ENCODE measurements around the gene CDC37.
A peak's percentile ranks its signal among the peaks of the same experiment; 100 is the strongest.

CDC37 gene

DNA sequence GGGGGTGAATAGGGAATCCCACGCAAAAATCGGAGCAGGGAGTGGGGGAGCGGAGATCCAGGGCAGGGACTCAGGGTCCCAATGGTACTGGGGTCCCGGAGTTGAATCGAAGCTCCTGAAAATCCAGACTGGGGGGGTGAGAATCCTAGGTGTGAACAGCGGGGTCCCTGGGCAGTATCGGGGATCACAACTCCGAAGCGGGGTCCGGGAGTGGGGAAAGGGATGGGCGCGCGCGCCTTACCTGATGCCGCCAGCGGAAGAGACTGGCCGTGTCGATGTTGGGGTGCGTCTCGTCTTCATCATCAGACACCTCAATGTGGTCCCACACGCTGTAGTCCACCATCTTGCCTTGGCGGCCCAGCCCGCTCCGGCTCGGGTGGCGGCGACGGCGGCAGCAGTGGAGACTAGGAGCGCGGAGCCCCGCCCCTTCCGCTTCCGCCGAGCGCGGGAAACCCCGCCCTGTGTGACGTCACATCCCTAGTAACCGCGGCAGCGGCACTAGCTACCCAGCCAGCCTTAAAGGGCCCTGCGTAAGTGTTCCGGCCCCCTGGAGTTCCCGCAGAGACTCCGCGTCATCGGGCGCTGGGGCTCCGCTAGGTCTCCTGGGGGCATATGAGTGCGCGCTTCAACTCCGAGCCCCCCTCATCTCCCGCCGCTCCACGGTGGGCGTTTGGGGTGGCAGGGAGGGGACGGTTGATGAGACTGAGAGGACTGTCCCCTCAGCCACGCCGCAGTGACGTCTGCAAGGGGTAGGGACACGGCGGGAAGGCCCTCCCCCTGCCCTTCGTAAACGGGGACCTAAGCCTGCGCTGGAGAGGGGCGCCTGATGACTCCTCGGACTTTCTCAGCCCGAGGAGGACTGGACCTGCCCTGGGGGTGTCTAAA, at the start of gene CDC37:
Gene CDC37, minus strand, starts transcription at position 406 of the 885 bp plus-strand sequence. Its CDS starts 63 bp downstream, at position 343.
- DNase-seq = peak; percentile 96

- DNase-seq = no peak
These were observed 47.7 kb upstream of the CDC37 start for GRCh38 chr19:10450853-10451609.

GRCh38 chr19:10450191-10450852, 47.0 kb upstream of the CDC37 start:
- no peak for DNase-seq

DNA sequence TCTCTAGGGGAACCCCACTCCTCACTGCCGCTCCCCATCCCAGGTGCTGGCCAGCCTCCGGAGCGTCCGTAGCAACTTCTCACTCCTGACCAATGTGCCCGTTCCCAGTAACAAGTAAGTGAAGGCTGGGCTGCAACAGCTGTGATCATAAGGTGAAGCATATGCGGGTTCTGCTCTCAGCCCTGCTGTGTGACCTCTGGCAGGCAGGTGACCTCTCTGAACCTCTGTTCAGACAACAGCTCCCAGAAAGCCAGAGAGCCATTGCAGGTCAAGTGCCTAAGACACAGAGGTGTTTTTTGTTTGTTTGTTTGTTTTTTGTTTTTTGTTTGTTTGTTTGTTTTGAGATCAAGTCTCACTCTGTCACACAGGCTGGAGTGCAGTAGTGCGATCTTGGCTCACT, 45.7 kb upstream of the CDC37 start:
- no peak for DNase-seq

DNA sequence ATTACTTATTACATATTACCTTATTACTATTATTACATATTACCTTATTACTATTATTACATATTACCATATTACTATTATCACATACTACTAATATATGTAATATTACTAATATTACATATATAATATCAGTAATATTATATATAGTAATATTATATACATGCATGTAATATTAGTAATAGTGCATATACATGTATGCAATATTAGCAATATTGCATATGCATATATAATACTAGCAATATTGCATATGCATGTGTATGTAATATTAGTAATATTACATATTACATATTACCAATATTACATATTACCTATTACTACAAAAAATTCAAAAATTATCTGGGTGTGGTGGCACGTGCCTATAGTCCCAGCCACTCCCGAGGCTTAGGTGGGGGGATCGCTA, 39.4 kb upstream of the CDC37 start:
- DNase-seq = no peak

DNA sequence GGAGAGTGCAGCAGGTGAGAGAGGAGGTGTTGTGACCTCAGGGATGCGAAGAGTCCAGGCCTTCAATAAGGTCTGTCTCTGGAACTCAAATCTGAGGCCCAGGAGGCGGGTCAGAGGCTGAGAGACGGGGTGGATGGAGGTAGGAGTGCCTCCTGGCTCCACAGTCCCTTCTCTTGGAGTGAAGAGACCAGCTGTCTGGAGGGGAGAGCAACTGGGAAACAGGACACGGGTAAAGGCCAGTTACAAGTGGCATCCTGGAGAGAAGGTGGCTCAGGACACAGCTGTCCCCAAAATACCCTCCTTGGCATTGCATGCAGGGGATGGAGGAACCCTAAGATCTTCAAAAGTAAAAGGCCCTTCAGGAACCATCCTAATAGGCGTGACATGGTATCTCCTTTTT, 36.2 kb upstream of the CDC37 start:
- DNase-seq = no peak

DNA sequence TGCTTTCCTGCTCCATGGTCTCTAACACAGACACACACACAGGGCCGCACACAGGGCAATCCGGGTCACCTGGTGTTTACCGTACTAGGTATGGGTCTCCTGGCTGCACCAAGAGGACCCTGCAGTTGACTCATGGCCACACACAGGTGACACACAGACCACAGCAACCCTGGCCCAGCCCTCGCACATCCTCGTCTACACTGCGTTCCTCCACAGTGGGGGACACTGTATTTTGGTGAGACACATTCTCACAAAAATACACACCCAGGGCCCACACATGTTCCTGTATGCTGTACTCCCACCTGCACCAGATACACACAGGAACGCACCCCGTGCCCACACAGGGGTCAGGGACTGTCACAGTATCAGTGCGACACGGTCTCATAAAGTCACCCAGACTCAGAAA, 29.8 kb upstream of the CDC37 start:
- no peak for DNase-seq

- DNase-seq = no peak
These were observed 29.4 kb upstream of the CDC37 start for GRCh38 chr19:10432736-10433130.

GRCh38 chr19:10431943-10432735, 28.8 kb upstream of the CDC37 start:
- peak; percentile 24 for DNase-seq

DNA sequence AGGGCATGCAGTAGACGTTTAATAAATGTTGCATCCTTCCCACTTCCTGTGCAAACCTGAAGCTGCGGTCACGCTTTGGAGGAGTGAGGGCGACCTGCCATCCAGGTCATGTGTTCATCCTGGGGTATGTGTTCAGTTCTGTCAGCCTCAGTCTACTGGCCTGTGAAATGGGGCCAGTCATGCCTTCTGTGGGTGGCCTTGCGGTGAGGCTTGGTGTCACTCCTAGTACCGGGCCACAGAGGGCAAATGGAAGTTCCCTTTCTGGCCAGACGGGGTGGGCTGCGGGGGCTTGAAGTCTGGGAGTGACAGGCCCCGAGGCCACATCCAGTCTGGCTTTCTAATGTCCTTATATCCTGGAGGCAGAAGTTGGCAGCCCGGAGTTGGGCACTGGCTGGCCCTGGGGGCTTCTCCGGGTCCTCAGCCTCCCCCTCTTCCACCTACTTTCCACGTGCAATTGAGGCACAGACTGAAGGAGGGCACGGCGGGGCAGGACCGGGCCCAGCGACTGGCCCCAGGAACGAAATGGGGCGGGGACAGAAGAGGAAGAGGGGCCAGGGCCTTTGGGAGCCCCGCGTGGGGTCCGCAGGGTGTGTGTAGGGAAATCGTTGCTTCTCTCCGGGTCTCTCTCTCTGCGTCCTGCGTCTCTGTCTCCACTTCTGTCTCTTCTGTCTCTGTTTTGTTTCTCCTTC, 28.1 kb upstream of the CDC37 start:
- DNase-seq = no peak

DNA sequence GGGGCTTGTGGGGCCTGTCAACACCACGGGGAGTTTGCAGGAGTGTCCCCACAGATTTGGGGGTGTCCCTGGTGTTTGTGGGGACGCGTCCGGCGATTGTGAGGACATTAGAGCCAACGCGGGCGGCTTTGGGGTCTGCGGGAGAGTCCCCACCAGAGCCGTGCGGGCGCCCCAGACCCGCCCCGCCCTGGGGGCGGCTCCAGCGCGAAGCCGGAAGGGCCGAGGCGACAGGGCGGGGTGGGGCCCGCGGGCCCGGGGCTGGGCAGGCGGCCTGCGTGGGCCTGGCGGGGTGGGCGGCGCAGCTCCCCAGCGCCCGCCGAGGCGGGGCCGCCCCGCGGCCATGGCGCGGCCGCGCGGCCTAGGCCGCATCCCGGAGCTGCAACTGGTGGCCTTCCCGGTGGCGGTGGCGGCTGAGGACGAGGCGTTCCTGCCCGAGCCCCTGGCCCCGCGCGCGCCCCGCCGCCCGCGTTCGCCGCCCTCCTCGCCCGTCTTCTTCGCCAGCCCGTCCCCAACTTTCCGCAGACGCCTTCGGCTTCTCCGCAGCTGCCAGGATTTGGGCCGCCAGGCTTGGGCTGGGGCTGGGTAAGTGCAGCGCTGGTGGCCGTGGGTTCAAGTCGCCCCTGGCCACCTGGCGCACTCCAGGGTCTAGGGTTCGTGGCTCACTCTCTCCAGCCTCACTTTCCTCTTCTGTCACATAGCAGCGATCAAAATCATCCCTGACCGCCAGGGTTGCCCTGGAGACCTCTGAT, 27.3 kb upstream of the CDC37 start:
- DNase-seq = no peak

DNA sequence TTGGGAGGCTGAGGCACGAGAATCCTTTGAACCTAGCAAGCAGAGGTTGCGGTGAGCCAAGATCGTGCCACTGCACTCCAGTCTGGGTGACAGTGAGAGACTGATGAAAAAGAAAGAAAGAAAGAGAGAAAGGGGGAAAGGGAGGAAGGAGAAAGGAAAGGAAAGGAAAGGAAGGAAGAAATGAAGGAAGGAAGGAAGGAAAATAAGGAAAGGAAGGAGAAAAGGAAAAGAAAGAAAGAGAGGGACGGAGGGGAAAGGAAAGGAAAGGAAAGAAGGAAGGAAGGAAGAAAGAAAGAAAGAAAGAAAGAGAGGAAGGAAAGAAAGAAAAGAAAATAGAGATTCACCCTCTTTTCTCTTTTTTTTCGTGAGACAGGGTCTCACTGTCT, 25.6 kb upstream of the CDC37 start:
- DNase-seq = no peak

DNA sequence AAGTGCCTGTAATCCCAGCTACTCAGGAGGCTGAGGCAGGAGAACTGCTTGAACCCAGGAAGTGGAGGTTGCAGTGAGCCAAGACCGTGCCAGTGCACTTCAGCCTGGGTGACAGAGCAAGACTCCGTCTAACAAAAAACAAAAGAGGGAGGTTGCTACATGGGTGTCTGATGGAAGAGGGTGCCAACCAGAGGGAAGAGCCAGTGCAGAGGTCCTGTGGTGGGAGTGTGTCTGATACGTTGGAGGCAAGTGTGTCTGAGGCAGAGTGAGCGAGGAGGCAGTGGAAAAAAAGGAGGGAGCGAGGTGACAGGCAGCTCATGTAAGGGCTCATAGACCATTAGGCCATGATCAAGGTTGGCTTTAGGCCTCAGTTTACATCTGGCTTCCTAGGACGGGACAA, 23.8 kb upstream of the CDC37 start:
- no peak for DNase-seq

- DNase-seq = peak; percentile 58
These were observed 20.8 kb upstream of the CDC37 start for GRCh38 chr19:10424011-10424637.

GRCh38 chr19:10422846-10423245, 19.5 kb upstream of the CDC37 start:
- no peak for DNase-seq

DNA sequence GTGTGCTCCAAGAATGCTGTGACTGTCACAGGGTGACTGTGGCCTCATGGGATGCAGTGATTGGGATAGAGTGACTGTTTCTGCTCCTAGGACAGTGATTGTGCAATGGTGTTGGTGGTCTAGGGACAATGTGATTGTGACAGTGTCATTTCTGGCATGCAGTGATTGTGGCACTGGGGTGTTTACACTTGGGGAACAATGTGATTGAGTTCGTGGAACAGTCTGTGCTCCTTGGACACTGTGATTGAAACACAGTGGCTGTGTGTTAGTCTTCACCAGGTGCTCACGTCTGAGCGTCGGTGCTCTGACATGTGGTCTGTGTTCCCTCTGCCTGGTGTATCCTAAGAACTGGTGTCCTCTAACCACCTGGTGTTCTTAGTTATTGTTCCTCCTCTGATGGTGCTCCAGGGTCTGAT, 18.7 kb upstream of the CDC37 start:
- DNase-seq = no peak

DNA sequence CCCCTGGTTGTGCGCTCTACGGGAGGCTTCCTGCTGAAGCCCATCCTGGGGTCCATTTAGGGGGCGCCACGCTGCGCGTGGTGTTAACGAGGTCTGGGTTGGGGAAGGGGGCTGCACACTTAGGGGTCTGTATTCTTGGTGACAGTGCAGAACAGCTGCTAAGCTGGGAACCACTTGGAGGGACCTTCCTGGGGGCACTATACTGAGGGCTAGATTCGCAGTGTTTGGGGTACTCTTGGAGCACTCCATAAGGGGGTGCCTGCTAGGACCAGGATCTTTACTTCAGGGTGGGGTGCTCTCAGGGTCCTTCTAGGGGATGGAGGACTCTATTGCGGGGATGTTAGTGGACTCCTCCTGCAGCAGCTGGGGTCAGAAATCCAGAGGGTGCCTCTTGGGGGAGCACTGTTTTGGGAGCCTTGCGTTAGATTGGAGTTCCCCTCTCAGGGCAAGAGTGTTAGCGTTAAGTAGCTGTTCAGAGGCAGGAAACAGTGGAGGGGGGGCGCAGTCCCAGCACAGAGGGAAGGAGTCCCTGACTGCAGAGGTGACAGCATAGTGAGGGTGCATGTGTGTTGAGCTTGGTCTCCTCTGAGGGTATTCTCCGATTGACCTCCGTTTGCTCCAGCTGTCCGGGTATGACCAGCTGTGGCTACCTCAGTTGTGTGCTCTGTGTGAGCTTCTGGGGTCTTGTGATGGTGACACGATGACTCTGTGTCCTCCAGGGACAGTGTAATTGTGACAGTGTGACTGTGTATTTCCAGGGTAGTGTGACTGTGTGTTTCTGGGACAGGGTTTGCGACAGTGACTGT, 18.1 kb upstream of the CDC37 start:
- DNase-seq = no peak

DNA sequence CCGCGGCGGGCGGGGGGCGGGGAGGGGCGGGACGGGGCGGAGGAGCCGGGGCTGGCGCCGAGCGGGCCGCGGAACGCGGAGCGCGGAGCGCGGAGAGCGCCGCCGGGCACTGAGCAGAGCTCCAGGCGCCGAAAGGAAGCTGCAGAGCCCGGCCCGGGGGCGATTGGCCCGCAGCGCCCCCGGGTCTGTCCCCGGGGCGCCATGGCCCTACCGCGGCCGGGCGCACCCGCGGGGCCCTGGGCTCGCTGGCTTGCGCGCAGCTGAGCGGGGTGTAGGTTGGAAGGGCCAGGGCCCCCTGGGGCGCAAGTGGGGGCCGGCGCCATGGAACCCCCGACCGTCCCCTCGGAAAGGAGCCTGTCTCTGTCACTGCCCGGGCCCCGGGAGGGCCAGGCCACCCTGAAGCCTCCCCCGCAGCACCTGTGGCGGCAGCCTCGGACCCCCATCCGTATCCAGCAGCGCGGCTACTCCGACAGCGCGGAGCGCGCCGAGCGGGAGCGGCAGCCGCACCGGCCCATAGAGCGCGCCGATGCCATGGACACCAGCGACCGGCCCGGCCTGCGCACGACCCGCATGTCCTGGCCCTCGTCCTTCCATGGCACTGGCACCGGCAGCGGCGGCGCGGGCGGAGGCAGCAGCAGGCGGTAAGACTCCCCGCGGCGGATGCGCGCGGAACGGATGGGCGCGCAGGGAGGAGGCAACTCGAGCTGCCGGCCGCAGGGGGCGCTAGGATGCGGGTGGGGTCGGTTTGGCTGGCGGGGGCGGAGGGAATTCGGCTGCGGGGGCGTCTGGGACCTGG, 17.3 kb upstream of the CDC37 start, which contains the start of gene PDE4A:
Gene PDE4A, plus strand, starts transcription at position 95 of the 796 bp plus-strand sequence. Its CDS starts 227 bp downstream, at position 322.
- peak; percentile 23 for DNase-seq

Data from COR-L47 (cell line).